Caco-2 (cell line): ENCODE data around the gene OAT. TPM values are rescaled to one million over a fixed set of nuclear protein-coding genes. Genes with fewer than 3 reads are reported as not detected.

Source experiments
- BruUV-seq: library from RNA; stranded (reverse); fragments of 400-500 nt; replicated peaks from 2 replicates; lab custom pipeline; 2021; lab: Mats Ljungman, UMichigan
- CTCF ChIA-PET: fragments of 300-600 bp; sonication (Branson Sonifier 250); formaldehyde crosslinking; loops from one replicate; lab custom pipeline; 2022; ENCODE audit warnings: antibody characterized with exemption; lab: Charles Lee
- POLR2A ChIA-PET: fragments of 300-600 bp; sonication (Branson Sonifier 250); formaldehyde crosslinking; loops from one replicate; lab custom pipeline; 2022; ENCODE audit warnings: antibody characterized with exemption; lab: Charles Lee
- DNase-seq, 2 experiments: peaks; one replicate each; pipeline versions ENCODE4 v3.0.0 to v3.0.0-alpha.2; 2020 to 2022
- H3K27me3 ChIP-seq: replicated peaks from 2 replicates; pipeline ENCODE4 v1.6.0; 2011; ENCODE audit warnings: low read length; ENCODE audit not compliant: control insufficient read depth, insufficient read depth
- H3K36me3 ChIP-seq: 2 replicates; pipeline ENCODE4 v1.5.1; 2011; ENCODE audit warnings: low read length; ENCODE audit not compliant: control insufficient read depth, insufficient read depth
- H3K4me1 ChIP-seq: fragments of 250-450 bp; sonication (Bioruptor Pico); 2 replicates; pipeline ENCODE4 v1.5.1; 2020; ENCODE audit warnings: mild to moderate bottlenecking
- H3K4me3 ChIP-seq: 2 replicates; pipeline ENCODE4 v1.5.1; 2011; ENCODE audit warnings: low read depth, mild to moderate bottlenecking, control low read depth, low read length
- H3K9me3 ChIP-seq: fragments of 250-450 bp; sonication (Bioruptor Pico); 2 replicates; pipeline ENCODE4 v1.5.1; 2020; ENCODE audit warnings: mild to moderate bottlenecking, moderate library complexity
- H3K27ac Mint-ChIP-seq: one replicate; pipeline ENCODE4 v1.8.0; 2022; ENCODE audit warnings: mixed read lengths; ENCODE audit not compliant: unreplicated experiment
- H3K27me3 Mint-ChIP-seq: one replicate; pipeline ENCODE4 v1.8.0; 2022; ENCODE audit warnings: mixed read lengths; ENCODE audit not compliant: insufficient read depth, unreplicated experiment
- H3K36me3 Mint-ChIP-seq: one replicate; pipeline ENCODE4 v1.8.0; 2022; ENCODE audit warnings: mild to moderate bottlenecking, mixed read lengths; ENCODE audit not compliant: insufficient read depth, unreplicated experiment
- H3K4me1 Mint-ChIP-seq: one replicate; pipeline ENCODE4 v1.8.0; 2022; ENCODE audit warnings: low read depth, mixed read lengths; ENCODE audit not compliant: unreplicated experiment
- H3K4me3 Mint-ChIP-seq: one replicate; pipeline ENCODE4 v1.8.0; 2022; ENCODE audit warnings: mild to moderate bottlenecking, moderate library complexity, mixed read lengths; ENCODE audit not compliant: unreplicated experiment
- H3K9me3 Mint-ChIP-seq: one replicate; pipeline ENCODE4 v1.8.0; 2022; ENCODE audit warnings: mixed read lengths; ENCODE audit not compliant: unreplicated experiment
- CTCF ChIP-seq, 2 experiments: fragments of 200-600 bp in 1 of 2; IDR thresholded peaks; 1 replicate in 1 of 2; 2 replicates in 1 of 2; pipeline versions ENCODE4 v1.5.1 to v1.8.0; 2011 to 2022; ENCODE audit warnings: antibody characterized with exemption in 1 of 2, control low read depth in 1 of 2, inconsistent platforms in 1 of 2, low read depth in 1 of 2, low read length in 1 of 2, mild to moderate bottlenecking in 1 of 2, moderate library complexity in 1 of 2; ENCODE audit not compliant: insufficient read depth in 1 of 2, severe bottlenecking in 1 of 2, unreplicated experiment in 1 of 2
- intact Hi-C: fragments of 100-400 bp; cut with micrococcal nuclease; formaldehyde crosslinking; loops from one replicate; pipeline ENCODE4 v1.10.0; 2022; ENCODE audit not compliant: unreplicated experiment
- total RNA-seq: library from RNA; stranded (reverse); gene quantifications from 2 replicates; pipeline ENCODE4 v1.2.3, GENCODE V29; 2022

Gene OAT
- total RNA-seq, 1 experiment from 2014 or later = 312 TPM

- H3K36me3 ChIP-seq = no peaks in the 10 kb centered on the region
- no peaks in the 10 kb centered on the region for H3K27me3 ChIP-seq
- H3K9me3 ChIP-seq = no peaks in the 10 kb centered on the region
- no TSS peak for BruUV-seq
- H3K4me1 Mint-ChIP-seq = peaks cover 22% of the 10 kb centered on the region
- H3K36me3 Mint-ChIP-seq = peaks cover 11% of the 10 kb centered on the region
- intact Hi-C loops = no loop called here
- POLR2A ChIA-PET = interaction anchor here (1.4 kb wide), 1 partner anchor 9 kb away, joined by 7 read pairs; no protein-coding TSS in a partner anchor
- no peak overlapping the region for H3K27ac Mint-ChIP-seq
- H3K4me3 ChIP-seq = no peak overlapping the region
- no peaks in the 10 kb centered on the region for H3K27me3 Mint-ChIP-seq
- peaks cover 52% of the 10 kb centered on the region for H3K4me1 ChIP-seq
- H3K9me3 Mint-ChIP-seq = no peaks in the 10 kb centered on the region
- TF ChIP-seq CTCF (IDR thresholded peaks at IDR 0.05; ENCODE audit: insufficient read depth in 1 of 2, low read depth in 1 of 2, low read length in 1 of 2, severe bottlenecking in 1 of 2, unreplicated experiment in 1 of 2) = no peak
- H3K4me3 Mint-ChIP-seq = no peak overlapping the region
- CTCF ChIA-PET = no interaction called here
- no peak for DNase-seq
Observed at GRCh38 chr10:124428207-124428777, 9.6 kb upstream of the OAT start.

- DNase-seq = peak; percentile 61 to 72
- CTCF ChIA-PET = interaction anchor here (1.6 kb wide), 1 partner anchor 36 kb away, joined by 9 read pairs; the partner anchor contains the start of gene LHPP
- no peaks in the 10 kb centered on the region for H3K27me3 Mint-ChIP-seq
Observed at GRCh38 chr10:124425227-124425962, 6.7 kb upstream of the OAT start.

More at GRCh38 chr10:124425227-124425962, 6.7 kb upstream of the OAT start:
- H3K36me3 Mint-ChIP-seq = peaks cover 11% of the 10 kb centered on the region
- intact Hi-C loops = no loop called here
- no TSS peak for BruUV-seq
- peak overlapping the region; percentile 35 for H3K27ac Mint-ChIP-seq
- no peaks in the 10 kb centered on the region for H3K9me3 Mint-ChIP-seq
- POLR2A ChIA-PET = no interaction called here
- no peak for TF ChIP-seq CTCF (IDR thresholded peaks at IDR 0.05; ENCODE audit: insufficient read depth in 1 of 2, low read depth in 1 of 2, low read length in 1 of 2, severe bottlenecking in 1 of 2, unreplicated experiment in 1 of 2)
- H3K4me3 Mint-ChIP-seq = no peak overlapping the region
- H3K4me1 Mint-ChIP-seq = peaks cover 22% of the 10 kb centered on the region
- H3K4me1 ChIP-seq = peaks cover 62% of the 10 kb centered on the region
- no peaks in the 10 kb centered on the region for H3K9me3 ChIP-seq
- H3K27me3 ChIP-seq = no peaks in the 10 kb centered on the region
- H3K4me3 ChIP-seq = no peak overlapping the region
- no peaks in the 10 kb centered on the region for H3K36me3 ChIP-seq
